Fibroblast of skin of back (primary cell): Measurements from ENCODE around the gene MFGE8.

Experiments
- DNase-seq: peaks from one replicate; pipeline ENCODE4 v3.0.0-alpha.2; 2013

The MFGE8 gene

GRCh38 chr15:88872706-88873105 lies 40.5 kb downstream of the MFGE8 start:
- DNase-seq = no peak

DNA sequence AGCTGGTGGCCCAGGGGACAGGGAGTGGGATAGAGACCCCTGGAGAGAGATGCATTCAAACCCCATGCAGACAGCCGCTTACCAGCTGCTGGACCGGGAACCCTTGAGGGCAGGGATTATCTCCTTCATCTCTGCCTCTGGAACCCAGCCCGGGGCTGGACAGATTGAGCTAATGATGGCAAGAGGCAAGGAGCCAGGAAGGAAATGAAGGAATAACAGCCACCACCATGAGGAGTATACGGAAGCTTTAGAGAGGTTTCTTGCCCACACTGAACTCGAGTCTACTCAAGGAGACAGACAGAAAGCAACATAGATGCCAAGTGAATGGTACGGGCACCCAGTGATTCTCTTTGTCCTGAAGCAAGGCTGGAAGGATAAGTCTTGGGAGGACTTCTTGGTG lies 41.1 kb downstream of the MFGE8 start:
- DNase-seq = no peak

GRCh38 chr15:88871313-88871712 lies 41.9 kb downstream of the MFGE8 start:
- no peak for DNase-seq

- DNase-seq = no peak
Observed at GRCh38 chr15:88866295-88866881, 46.8 kb downstream of the MFGE8 start.

DNA sequence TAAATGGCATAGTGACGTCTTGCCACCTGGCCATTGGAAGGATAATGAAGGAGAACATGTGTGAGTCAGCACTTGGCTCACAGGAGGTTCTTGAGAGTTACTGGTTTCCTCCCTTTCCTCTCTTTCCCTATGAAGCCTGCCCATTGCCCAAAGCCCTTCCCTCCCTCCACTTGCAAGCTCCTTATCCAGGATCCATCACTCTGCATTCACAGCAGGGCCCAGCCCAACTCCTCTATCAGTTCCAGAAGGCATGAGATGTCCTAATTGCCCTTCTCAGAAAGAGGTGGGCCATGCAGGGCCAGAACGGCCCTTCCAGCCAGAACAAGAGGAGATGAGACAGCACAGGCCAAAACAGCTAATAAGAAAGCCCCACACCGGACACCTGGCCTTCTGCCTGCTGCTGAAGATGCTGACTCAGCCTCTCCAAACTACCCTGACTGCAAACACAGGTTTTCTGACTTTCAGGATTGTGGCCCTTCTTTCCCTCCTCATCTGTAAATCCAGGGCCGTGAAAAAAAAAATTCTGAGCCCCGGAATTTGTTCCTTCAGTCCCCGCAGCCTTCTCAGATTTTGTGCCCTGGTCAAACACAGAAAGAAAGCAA lies 47.6 kb downstream of the MFGE8 start:
- DNase-seq = no peak

- DNase-seq = no peak
Observed at GRCh38 chr15:88864861-88865497, 48.2 kb downstream of the MFGE8 start.

DNA sequence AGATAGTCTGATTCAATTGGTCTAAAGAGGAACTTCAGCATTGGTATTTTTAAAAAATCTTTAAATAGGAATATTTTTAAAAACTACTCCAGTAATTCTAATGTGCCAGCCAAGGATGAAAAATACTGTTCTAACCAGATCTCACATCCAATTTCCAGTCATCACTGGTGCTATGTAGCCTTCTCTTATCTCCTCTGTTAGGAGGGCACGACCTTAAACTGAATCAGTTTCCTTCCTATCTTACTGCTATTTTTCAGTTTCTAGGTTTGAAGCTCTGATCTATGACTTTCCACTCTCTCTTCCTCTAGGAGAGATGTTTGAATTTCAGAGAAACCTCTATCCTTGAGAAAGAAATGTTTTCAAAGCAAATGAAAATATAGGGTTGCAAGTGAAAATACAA lies 49.8 kb downstream of the MFGE8 start:
- DNase-seq = no peak

- DNase-seq = no peak
Observed at GRCh38 chr15:88860212-88860611, 53.0 kb downstream of the MFGE8 start.

DNA sequence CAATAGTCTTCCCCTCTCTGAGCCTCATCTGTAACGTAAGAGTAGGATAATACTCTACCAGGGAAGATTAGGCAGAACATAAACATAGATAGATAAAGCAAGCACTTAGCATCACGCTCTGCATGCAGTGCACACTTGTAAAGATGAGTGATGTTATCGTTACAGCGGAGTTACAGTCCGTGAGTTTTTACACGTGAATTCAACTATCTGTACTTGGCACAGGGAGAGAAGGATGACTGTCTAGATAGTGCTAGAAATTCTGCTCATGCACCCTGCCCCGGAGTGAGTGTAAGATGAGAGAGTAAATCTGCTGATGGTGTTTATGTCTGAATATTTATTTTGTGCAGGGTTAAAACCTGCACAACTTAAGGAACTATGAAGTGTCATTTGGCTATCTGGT lies 53.6 kb downstream of the MFGE8 start:
- DNase-seq = no peak

GRCh38 chr15:88858934-88859333 lies 54.2 kb downstream of the MFGE8 start:
- DNase-seq = no peak

DNA sequence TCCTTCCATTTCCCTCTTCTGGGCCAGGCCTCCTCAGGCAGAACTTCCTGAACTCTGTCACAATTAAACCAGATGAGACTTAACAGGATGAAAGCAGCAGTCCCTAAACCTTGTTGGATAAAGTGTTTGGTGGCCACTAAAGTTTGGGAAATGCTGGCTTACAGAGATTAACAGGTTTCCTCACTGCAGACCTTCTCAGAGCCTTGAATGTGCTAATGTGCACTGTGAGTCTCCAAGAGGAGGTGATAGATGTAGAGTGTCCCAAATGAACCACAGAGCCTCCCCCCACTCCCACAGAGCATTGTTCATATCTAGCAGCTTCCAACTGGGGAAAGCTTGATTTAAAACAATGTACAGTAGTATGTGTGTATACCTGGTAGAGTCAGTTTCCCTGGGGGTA lies 60.7 kb downstream of the MFGE8 start:
- no peak for DNase-seq

DNA sequence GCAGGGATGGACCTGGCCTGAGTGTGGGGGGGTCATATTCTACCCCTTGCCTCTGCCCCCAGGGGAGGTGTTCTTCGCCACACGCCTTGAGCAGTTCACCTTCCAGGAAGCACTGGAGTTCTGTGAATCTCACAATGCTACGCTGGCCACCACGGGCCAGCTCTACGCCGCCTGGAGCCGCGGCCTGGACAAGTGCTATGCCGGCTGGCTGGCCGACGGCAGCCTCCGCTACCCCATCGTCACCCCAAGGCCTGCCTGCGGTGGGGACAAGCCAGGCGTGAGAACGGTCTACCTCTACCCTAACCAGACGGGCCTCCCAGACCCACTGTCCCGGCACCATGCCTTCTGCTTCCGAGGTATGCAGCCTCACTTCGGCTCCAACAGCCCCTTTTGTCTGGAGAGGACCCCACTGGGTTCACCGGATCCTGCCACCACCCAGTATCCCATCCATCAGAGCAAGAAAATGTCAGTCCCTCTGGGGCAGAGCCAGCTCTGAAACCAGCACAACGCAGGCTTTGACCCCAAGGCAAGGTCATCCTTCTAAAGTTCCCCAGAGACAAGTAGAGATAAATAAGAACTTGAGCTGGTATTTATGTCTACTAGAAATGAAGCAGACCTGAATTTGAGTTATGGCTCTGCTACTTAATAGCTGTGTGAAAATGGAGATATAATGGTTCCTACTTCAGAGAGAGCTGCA lies 63.7 kb downstream of the MFGE8 start:
- DNase-seq = no peak
